PC-3 (cell line): ENCODE data around the gene SIPA1L3. TPM values are rescaled to one million over a fixed set of nuclear protein-coding genes. Genes with fewer than 3 reads are reported as not detected.

ENCODE experiments used
- ATAC-seq: fragments of 200-7000 bp; cut with Tn5 transposase; 2 replicates; pipeline ENCODE4 v1.9.1; 2020; ENCODE audit warnings: mild to moderate bottlenecking, moderate library complexity
- BruUV-seq: library from RNA; stranded (reverse); fragments of 400-500 nt; replicated peaks from 2 replicates; lab custom pipeline; 2021; lab: Mats Ljungman, UMichigan
- CTCF ChIA-PET: fragments of 300-600 bp; sonication (Branson Sonifier 250); formaldehyde crosslinking; loops from one replicate; lab custom pipeline; 2022; ENCODE audit warnings: antibody characterized with exemption; lab: Charles Lee
- POLR2A ChIA-PET: fragments of 300-600 bp; sonication (Branson Sonifier 250); formaldehyde crosslinking; loops from one replicate; lab custom pipeline; 2022; ENCODE audit warnings: antibody characterized with exemption; ENCODE audit not compliant: unreplicated experiment; lab: Charles Lee
- DNase-seq: peaks from one replicate; pipeline ENCODE4 v3.0.0-alpha.2; 2015
- H2AFZ ChIP-seq: fragments of 300-600 bp; sonication (generic); 2 replicates; pipeline ENCODE4 v1.6.0; 2016; ENCODE audit warnings: antibody characterized with exemption, low read length
- H3F3A ChIP-seq: fragments of 300-600 bp; sonication (generic); one replicate; pipeline ENCODE4 v1.6.0; 2017; ENCODE audit warnings: antibody characterized with exemption, low read length, control low read depth, mild to moderate bottlenecking; ENCODE audit not compliant: unreplicated experiment
- H3K27ac ChIP-seq: fragments of 300-600 bp; sonication (generic); 2 replicates; pipeline ENCODE4 v1.5.1; 2016; ENCODE audit warnings: mild to moderate bottlenecking, low read length
- H3K27me3 ChIP-seq: fragments of 300-600 bp; sonication (generic); 2 replicates; pipeline ENCODE4 v1.6.1; 2016; ENCODE audit warnings: low read length, mixed read lengths
- H3K36me3 ChIP-seq: fragments of 300-600 bp; sonication (generic); 2 replicates; pipeline ENCODE4 v1.6.1; 2016; ENCODE audit warnings: low read depth, mixed run types, low read length, mixed read lengths
- H3K4me1 ChIP-seq: fragments of 300-600 bp; sonication (generic); 2 replicates; pipeline ENCODE4 v1.5.1; 2016; ENCODE audit warnings: low read length; ENCODE audit not compliant: insufficient read depth
- H3K4me2 ChIP-seq: fragments of 300-600 bp; sonication (generic); 2 replicates; pipeline ENCODE4 v1.6.0; 2016; ENCODE audit warnings: low read length
- H3K4me3 ChIP-seq: fragments of 300-600 bp; sonication (generic); 2 replicates; pipeline ENCODE4 v1.5.1; 2016; ENCODE audit warnings: mild to moderate bottlenecking, low read length, mixed read lengths
- H3K79me2 ChIP-seq: fragments of 300-600 bp; sonication (generic); 2 replicates; pipeline ENCODE4 v1.6.1; 2017; ENCODE audit warnings: low read length, mixed read lengths
- H3K9ac ChIP-seq: fragments of 300-600 bp; sonication (generic); 2 replicates; pipeline ENCODE4 v1.6.0; 2016; ENCODE audit warnings: mild to moderate bottlenecking, low read length
- H3K9me2 ChIP-seq: fragments of 300-600 bp; sonication (generic); replicated peaks from 2 replicates; pipeline ENCODE4 v1.6.1; 2016; ENCODE audit warnings: mixed run types, low read length, mixed read lengths
- H3K9me3 ChIP-seq: fragments of 300-600 bp; sonication (generic); 2 replicates; pipeline ENCODE4 v1.6.1; 2016; ENCODE audit warnings: low read length, mixed read lengths
- H4K20me1 ChIP-seq: fragments of 300-600 bp; sonication (generic); 2 replicates; pipeline ENCODE4 v1.6.1; 2016; ENCODE audit warnings: low read length, mixed read lengths
- EZH2 ChIP-seq: fragments of 300-600 bp; sonication (generic); IDR thresholded peaks from one replicate; pipeline ENCODE4 v1.6.1; 2017; ENCODE audit warnings: antibody characterized with exemption, mild to moderate bottlenecking, low read length; ENCODE audit not compliant: unreplicated experiment
- EZH2phosphoT487 ChIP-seq: fragments of 300-600 bp; sonication (generic); IDR thresholded peaks from 2 replicates; pipeline ENCODE4 v1.6.1; 2018; ENCODE audit warnings: mild to moderate bottlenecking, antibody characterized with exemption, low read length, borderline replicate concordance
- intact Hi-C: fragments of 100-400 bp; cut with micrococcal nuclease; formaldehyde crosslinking; loops from 2 replicates; pipeline ENCODE4 v1.9.0; 2023
- total RNA-seq: library from RNA; depleted of rRNA; stranded (reverse); fragments of >200 nt; gene quantifications from 2 replicates; pipeline ENCODE4 v1.2.3, GENCODE V29; 2014
- TF ChIP-seq, protein P1 (sequence below): fragments of 300-600 bp; sonication (generic); conservative IDR thresholded peaks from 2 replicates; pipeline ENCODE4 v1.5.1; 2017; ENCODE audit warnings: antibody characterized with exemption, low read depth, mild to moderate bottlenecking, low read length

SIPA1L3 gene
- total RNA-seq, 1 experiment from 2014 or later = 38.7 TPM

DNA sequence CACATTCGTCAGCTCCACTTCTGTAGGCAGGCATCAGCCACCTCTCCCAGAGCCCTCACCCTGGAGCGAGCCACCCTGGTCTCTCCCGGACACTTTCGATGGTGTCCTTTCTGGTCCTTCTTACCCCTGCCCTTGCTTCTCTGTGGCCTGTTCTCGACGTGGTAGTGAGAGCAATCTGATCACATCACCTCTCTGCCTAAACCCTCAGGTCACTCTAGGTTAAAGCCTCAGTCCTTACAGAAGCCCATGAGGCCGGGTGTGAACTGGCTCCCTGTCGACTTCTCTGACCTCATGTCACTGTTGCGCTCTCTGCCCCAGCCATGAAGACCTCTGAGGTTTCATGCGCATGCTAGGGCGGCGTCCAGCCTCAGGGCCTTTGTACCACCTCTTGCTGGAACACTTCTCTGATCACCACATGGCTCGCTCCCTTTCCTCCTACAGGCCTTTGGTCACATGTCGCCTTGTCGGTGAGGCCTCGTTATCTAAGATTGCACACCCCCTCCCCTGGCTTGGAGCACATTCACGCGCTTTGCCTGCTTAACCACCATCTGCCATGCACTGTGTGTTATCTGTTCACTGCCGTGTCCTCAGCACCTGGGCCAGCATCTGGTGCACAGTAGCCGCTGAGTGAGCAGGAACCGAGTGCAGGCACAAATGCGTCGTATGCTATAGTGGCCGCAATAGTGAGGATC is 215.5 kb downstream of the SIPA1L3 start:
- ChIA-PET CTCF (no interaction called here), POLR2A (no interaction called here)
- DNase-seq (no peak), ATAC-seq (no peak)
- Histone ChIP-seq H3K27ac (no peak overlapping the region), H3K9me2 (no peaks in the 10 kb centered on the region), H4K20me1 (no peaks in the 10 kb centered on the region), H3K9me3 (no peaks in the 10 kb centered on the region), H2AFZ (no peak overlapping the region), H3K27me3 (no peaks in the 10 kb centered on the region), H3K36me3 (peaks cover 17% of the 10 kb centered on the region), H3K4me2 (no peak overlapping the region), H3K4me3 (no peak overlapping the region), H3K4me1 (no peaks in the 10 kb centered on the region), H3K79me2 (no peaks in the 10 kb centered on the region), H3F3A (no peaks in the 10 kb centered on the region), H3K9ac (no peak overlapping the region)
- BruUV-seq = no TSS peak
- intact Hi-C loops = no loop called here
- TF ChIP-seq EZH2phosphoT487 (no peak), EZH2 (no peak)
- TF ChIP-seq, protein P1, sequence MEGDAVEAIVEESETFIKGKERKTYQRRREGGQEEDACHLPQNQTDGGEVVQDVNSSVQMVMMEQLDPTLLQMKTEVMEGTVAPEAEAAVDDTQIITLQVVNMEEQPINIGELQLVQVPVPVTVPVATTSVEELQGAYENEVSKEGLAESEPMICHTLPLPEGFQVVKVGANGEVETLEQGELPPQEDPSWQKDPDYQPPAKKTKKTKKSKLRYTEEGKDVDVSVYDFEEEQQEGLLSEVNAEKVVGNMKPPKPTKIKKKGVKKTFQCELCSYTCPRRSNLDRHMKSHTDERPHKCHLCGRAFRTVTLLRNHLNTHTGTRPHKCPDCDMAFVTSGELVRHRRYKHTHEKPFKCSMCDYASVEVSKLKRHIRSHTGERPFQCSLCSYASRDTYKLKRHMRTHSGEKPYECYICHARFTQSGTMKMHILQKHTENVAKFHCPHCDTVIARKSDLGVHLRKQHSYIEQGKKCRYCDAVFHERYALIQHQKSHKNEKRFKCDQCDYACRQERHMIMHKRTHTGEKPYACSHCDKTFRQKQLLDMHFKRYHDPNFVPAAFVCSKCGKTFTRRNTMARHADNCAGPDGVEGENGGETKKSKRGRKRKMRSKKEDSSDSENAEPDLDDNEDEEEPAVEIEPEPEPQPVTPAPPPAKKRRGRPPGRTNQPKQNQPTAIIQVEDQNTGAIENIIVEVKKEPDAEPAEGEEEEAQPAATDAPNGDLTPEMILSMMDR = no peak

DNA sequence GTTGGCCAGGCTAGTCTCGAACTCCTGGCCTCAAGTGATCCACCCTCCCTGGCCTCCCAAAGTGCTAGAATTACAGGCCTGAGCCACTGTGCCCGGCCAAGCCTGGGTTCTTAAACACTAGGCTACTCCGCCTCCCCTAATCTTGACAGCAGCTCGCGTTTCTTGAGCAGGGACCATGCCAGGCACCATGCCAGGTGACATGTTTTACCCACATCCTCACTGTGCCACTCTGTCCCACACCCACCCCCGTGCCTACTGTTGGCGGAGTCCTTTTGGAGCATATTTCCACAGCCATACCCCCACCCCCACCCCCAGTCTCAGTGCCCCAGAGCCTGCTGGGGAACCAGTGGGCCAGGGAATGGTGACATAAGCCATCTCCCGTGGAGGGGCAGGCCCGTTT is 218.2 kb downstream of the SIPA1L3 start:
- H3K27me3 ChIP-seq = no peaks in the 10 kb centered on the region
- ChIA-PET CTCF (no interaction called here), POLR2A (no interaction called here)
- no peak overlapping the region for H2AFZ ChIP-seq
- BruUV-seq = no TSS peak
- H3K4me1 ChIP-seq = no peaks in the 10 kb centered on the region
- no peak overlapping the region for H3K4me2 ChIP-seq
- peaks cover 8% of the 10 kb centered on the region for H3K36me3 ChIP-seq
- TF ChIP-seq, protein P1 = no peak
- TF ChIP-seq EZH2phosphoT487 (no peak), EZH2 (no peak)
- H3K79me2 ChIP-seq = no peaks in the 10 kb centered on the region
- H3K4me3 ChIP-seq = no peak overlapping the region
- ATAC-seq (no peak), DNase-seq (no peak)
- H3K9me2 ChIP-seq = no peaks in the 10 kb centered on the region
- H3K9me3 ChIP-seq = no peaks in the 10 kb centered on the region
- H3F3A ChIP-seq = no peaks in the 10 kb centered on the region
- H3K9ac ChIP-seq = no peak overlapping the region
- no peaks in the 10 kb centered on the region for H4K20me1 ChIP-seq
- intact Hi-C loops = no loop called here
- H3K27ac ChIP-seq = no peak overlapping the region

DNA sequence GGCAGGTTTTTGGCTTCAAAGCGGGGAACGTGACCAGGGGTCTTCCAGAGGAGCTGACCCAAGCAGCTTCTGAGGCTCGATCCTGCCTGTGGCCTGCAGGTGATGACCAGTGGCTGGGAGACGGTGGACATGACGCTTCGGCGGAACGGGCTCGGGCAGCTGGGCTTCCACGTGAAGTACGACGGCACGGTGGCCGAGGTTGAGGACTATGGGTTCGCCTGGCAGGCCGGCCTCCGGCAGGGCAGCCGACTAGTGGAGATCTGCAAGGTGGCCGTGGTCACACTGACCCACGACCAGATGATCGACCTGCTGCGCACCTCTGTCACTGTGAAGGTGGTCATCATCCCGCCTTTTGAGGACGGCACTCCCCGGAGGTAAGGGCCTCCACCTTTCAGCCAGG is 223.4 kb downstream of the SIPA1L3 start:
- Histone ChIP-seq H3K4me2 (no peak overlapping the region), H2AFZ (no peak overlapping the region), H3K9ac (no peak overlapping the region), H3K9me3 (no peaks in the 10 kb centered on the region), H3K4me3 (no peak overlapping the region), H3K4me1 (no peaks in the 10 kb centered on the region), H3K27me3 (no peaks in the 10 kb centered on the region), H3K27ac (no peak overlapping the region), H3K9me2 (no peaks in the 10 kb centered on the region), H3K36me3 (no peaks in the 10 kb centered on the region; the same call in 1 of the 2 replicates), H3F3A (no peaks in the 10 kb centered on the region), H3K79me2 (no peaks in the 10 kb centered on the region), H4K20me1 (no peaks in the 10 kb centered on the region)
- DNase-seq = no peak
- no peak for ATAC-seq
- ChIA-PET CTCF (no interaction called here), POLR2A (no interaction called here)
- no TSS peak for BruUV-seq
- TF ChIP-seq EZH2phosphoT487 = no peak
- intact Hi-C loops = no loop called here
